IMR-90 (cell line): ENCODE data around the gene PIGU. TPM values are rescaled to one million over a fixed set of nuclear protein-coding genes. Genes with fewer than 3 reads are reported as not detected.
A peak's percentile ranks its signal among the peaks of the same experiment; 100 is the strongest.

Experiments used
- ATAC-seq: fragments of 200-7000 bp; cut with Tn5 transposase; 2 replicates; pipeline ENCODE4 v1.9.1; 2020; ENCODE audit warnings: low read depth, mild to moderate bottlenecking, moderate library complexity
- BruUV-seq: library from RNA; stranded (reverse); fragments of 400-500 nt; replicated peaks from 2 replicates; lab custom pipeline; 2021; lab: Mats Ljungman, UMichigan
- CTCF ChIA-PET: fragments of 300-600 bp; formaldehyde crosslinking; extraction: SDS; loops from one replicate; lab custom pipeline; 2021; ENCODE audit warnings: antibody characterized with exemption; lab: Yijun Ruan, JAX
- POLR2A ChIA-PET: fragments of 300-600 bp; sonication (Branson Sonifier 250); formaldehyde crosslinking; loops from one replicate; lab custom pipeline; 2022; ENCODE audit warnings: antibody characterized with exemption; ENCODE audit not compliant: unreplicated experiment; lab: Charles Lee
- DNase-seq: peaks from one replicate; pipeline ENCODE4 v3.0.0; 2013
- H2AFZ ChIP-seq: replicated peaks from 2 replicates; pipeline ENCODE3; 2013; ENCODE audit warnings: low read length, mild to moderate bottlenecking; ENCODE audit not compliant: poor library complexity
- H2AK5ac ChIP-seq: 2 replicates; pipeline ENCODE4 v1.6.1; 2013; ENCODE audit warnings: low read depth, low read length, inconsistent platforms
- H2AK9ac ChIP-seq: replicated peaks from 2 replicates; pipeline ENCODE3; 2013; ENCODE audit warnings: mild to moderate bottlenecking, low read depth, low read length, moderate library complexity; ENCODE audit not compliant: poor library complexity
- H2BK120ac ChIP-seq: 2 replicates; pipeline ENCODE4 v1.6.1; 2013; ENCODE audit warnings: low read depth, low read length, inconsistent platforms
- H2BK15ac ChIP-seq: 3 replicates; pipeline ENCODE4 v1.6.1; 2013; ENCODE audit warnings: low read depth, low read length, inconsistent platforms
- H2BK20ac ChIP-seq: 2 replicates; pipeline ENCODE4 v1.6.1; 2013; ENCODE audit warnings: low read depth, mild to moderate bottlenecking, inconsistent platforms, low read length, moderate library complexity
- H2BK5ac ChIP-seq: 2 replicates; pipeline ENCODE4 v1.6.1; 2013; ENCODE audit warnings: mild to moderate bottlenecking, low read depth, low read length, inconsistent platforms; ENCODE audit not compliant: poor library complexity, severe bottlenecking
- H3K14ac ChIP-seq: replicated peaks from 2 replicates; pipeline ENCODE4 v1.6.1; 2013; ENCODE audit warnings: low read depth, low read length, inconsistent platforms
- H3K18ac ChIP-seq: 2 replicates; pipeline ENCODE4 v1.6.1; 2013; ENCODE audit warnings: low read depth, low read length, control low read depth
- H3K23ac ChIP-seq: 2 replicates; pipeline ENCODE4 v1.6.1; 2013; ENCODE audit warnings: low read depth, low read length, inconsistent platforms
- H3K27ac ChIP-seq: 2 replicates; pipeline ENCODE4 v1.5.1; 2013; ENCODE audit warnings: mild to moderate bottlenecking, control low read depth, low read length; ENCODE audit not compliant: insufficient read depth
- H3K27me3 ChIP-seq: 2 replicates; pipeline ENCODE4 v1.6.1; 2013; ENCODE audit warnings: low read length; ENCODE audit not compliant: control insufficient read depth, insufficient read depth
- H3K36me3 ChIP-seq: 2 replicates; pipeline ENCODE4 v1.6.1; 2013; ENCODE audit warnings: low read length, mixed read lengths; ENCODE audit not compliant: control insufficient read depth, insufficient read depth
- H3K4ac ChIP-seq: 2 replicates; pipeline ENCODE4 v1.6.1; 2013; ENCODE audit warnings: low read depth, low read length, inconsistent platforms
- H3K4me1 ChIP-seq: 2 replicates; pipeline ENCODE4 v1.6.1; 2013; ENCODE audit warnings: low read length, mixed read lengths; ENCODE audit not compliant: control insufficient read depth, insufficient read depth
- H3K4me2 ChIP-seq: 2 replicates; pipeline ENCODE4 v1.6.1; 2013; ENCODE audit warnings: low read depth, mild to moderate bottlenecking, control low read depth, low read length, moderate library complexity
- H3K4me3 ChIP-seq: 2 replicates; pipeline ENCODE4 v1.5.1; 2013; ENCODE audit warnings: low read depth, mild to moderate bottlenecking, control low read depth, low read length, moderate library complexity; ENCODE audit not compliant: insufficient read depth
- H3K56ac ChIP-seq: 2 replicates; pipeline ENCODE4 v1.6.1; 2013; ENCODE audit warnings: low read length, inconsistent platforms; ENCODE audit not compliant: insufficient read depth; ENCODE audit errors: extremely low read depth
- H3K79me1 ChIP-seq, 2 experiments: 2 replicates each; pipeline ENCODE4 v1.6.1; 2013; ENCODE audit warnings: low read length in 2 of 2, inconsistent platforms in 1 of 2, low read depth in 1 of 2
- H3K9ac ChIP-seq: 2 replicates; pipeline ENCODE4 v1.6.1; 2013; ENCODE audit warnings: low read depth, low read length, control low read depth
- H3K9me1 ChIP-seq: 2 replicates; pipeline ENCODE4 v1.6.1; 2013; ENCODE audit warnings: low read length, inconsistent platforms; ENCODE audit not compliant: insufficient read depth
- H3K9me3 ChIP-seq: 2 replicates; pipeline ENCODE4 v1.6.1; 2013; ENCODE audit warnings: low read length; ENCODE audit not compliant: control insufficient read depth, insufficient read depth
- H4K20me1 ChIP-seq: 2 replicates; pipeline ENCODE4 v1.6.1; 2013; ENCODE audit warnings: low read length, inconsistent platforms; ENCODE audit not compliant: insufficient read depth
- H4K5ac ChIP-seq: 2 replicates; pipeline ENCODE4 v1.6.1; 2013; ENCODE audit warnings: mild to moderate bottlenecking, low read depth, low read length, control low read depth
- H4K8ac ChIP-seq, 2 experiments: 2 replicates each; pipeline ENCODE4 v1.6.1; 2013; ENCODE audit warnings: low read depth in 2 of 2, low read length in 2 of 2, control low read depth in 1 of 2, inconsistent platforms in 1 of 2
- H4K91ac ChIP-seq: 2 replicates; pipeline ENCODE4 v1.6.1; 2013; ENCODE audit warnings: low read depth, low read length, inconsistent platforms; ENCODE audit not compliant: insufficient read depth
- BHLHE40 ChIP-seq: fragments of 150-350 bp; IDR thresholded peaks from 2 replicates; pipeline ENCODE4 v1.6.1; 2016; ENCODE audit warnings: mild to moderate bottlenecking, low read depth, low read length
- CHD1 ChIP-seq: IDR thresholded peaks from 2 replicates; pipeline ENCODE4 v1.6.1; 2012; ENCODE audit warnings: low read depth, low read length, improper control_type of control experiment
- CTCF ChIP-seq: conservative IDR thresholded peaks from 2 replicates; pipeline ENCODE4 v1.5.1; 2012; ENCODE audit warnings: mild to moderate bottlenecking, low read depth, low read length, improper control_type of control experiment
- ELK1 ChIP-seq: fragments of 150-350 bp; IDR thresholded peaks from 2 replicates; pipeline ENCODE4 v1.6.1; 2016; ENCODE audit warnings: low read depth, mild to moderate bottlenecking, low read length, moderate library complexity, borderline replicate concordance
- FOS ChIP-seq: fragments of 150-350 bp; IDR thresholded peaks from 2 replicates; pipeline ENCODE4 v1.6.1; 2016; ENCODE audit warnings: low read depth, low read length
- MAFK ChIP-seq: IDR thresholded peaks from 2 replicates; pipeline ENCODE4 v1.6.1; 2012; ENCODE audit warnings: low read depth, low read length, improper control_type of control experiment
- MAZ ChIP-seq: IDR thresholded peaks from 2 replicates; pipeline ENCODE4 v1.6.1; 2012; ENCODE audit warnings: low read depth, mild to moderate bottlenecking, low read length, improper control_type of control experiment, moderate library complexity, borderline replicate concordance
- MXI1 ChIP-seq: IDR thresholded peaks from 2 replicates; pipeline ENCODE4 v1.6.1; 2012; ENCODE audit warnings: low read depth, mild to moderate bottlenecking, low read length, moderate library complexity, borderline replicate concordance
- POLR2A ChIP-seq: IDR thresholded peaks from 2 replicates; pipeline ENCODE4 v1.6.1; 2012; ENCODE audit warnings: mild to moderate bottlenecking, low read depth, low read length
- RAD21 ChIP-seq: IDR thresholded peaks from 2 replicates; pipeline ENCODE4 v1.6.1; 2012; ENCODE audit warnings: low read length, improper control_type of control experiment
- RCOR1 ChIP-seq: IDR thresholded peaks from 2 replicates; pipeline ENCODE4 v1.6.1; 2012; ENCODE audit warnings: mild to moderate bottlenecking, low read length, improper control_type of control experiment; ENCODE audit not compliant: insufficient replicate concordance
- RFX5 ChIP-seq: IDR thresholded peaks from 2 replicates; pipeline ENCODE4 v1.8.0; 2012; ENCODE audit warnings: low read depth, mild to moderate bottlenecking, low read length, moderate library complexity
- SMC3 ChIP-seq: fragments of 150-350 bp; IDR thresholded peaks from 2 replicates; pipeline ENCODE4 v1.6.1; 2016; ENCODE audit warnings: low read depth, mild to moderate bottlenecking, antibody characterized with exemption, low read length, moderate library complexity
- USF2 ChIP-seq: fragments of 150-350 bp; IDR thresholded peaks from 2 replicates; pipeline ENCODE4 v1.6.1; 2017; ENCODE audit warnings: mild to moderate bottlenecking, antibody characterized with exemption, low read length, low read depth
- WGBS, 2 experiments: methylation state at CpG; one replicate each; pipeline versions ENCODE4 v1.1.5 to v1.1.7; 2013; ENCODE audit warnings: missing lambda C conversion rate in 2 of 2; ENCODE audit not compliant: insufficient read length in 1 of 2; ENCODE audit errors: extremely low coverage in 2 of 2; 5-methylcytosine and 5-hydroxymethylcytosine counted together
- dilution Hi-C: fragments of 300-500 bp; cut with HindIII; formaldehyde crosslinking; loops from one replicate; pipeline ENCODE4 v1.14.3; 2018; ENCODE audit warnings: low sequenced_read_pairs; ENCODE audit not compliant: unreplicated experiment
- in situ Hi-C: fragments of 300-500 bp; cut with MboI; formaldehyde crosslinking; loops from 3 replicates; pipeline ENCODE4 v1.14.3; 2019; ENCODE audit warnings: low sequenced_read_pairs, inconsistent platforms, mixed read lengths
- intact Hi-C: fragments of 100-400 bp; cut with micrococcal nuclease; formaldehyde crosslinking; loops from 2 replicates; pipeline ENCODE4 v1.10.0; 2022
- polyA plus RNA-seq, 3 experiments: library from polyadenylated mRNA; depleted of rRNA; stranded (reverse); fragments of >200 nt; gene quantifications; 2 replicates each; pipeline ENCODE4 v1.2.3, GENCODE V29; 2012; ENCODE audit warnings: low replicate concordance in 1 of 3
- total RNA-seq: library from RNA; depleted of rRNA; stranded (reverse); fragments of >200 nt; gene quantifications from 2 replicates; pipeline ENCODE4 v1.2.3, GENCODE V29; 2012

The PIGU gene
- total and polyA plus RNA-seq, 2 of the 4 experiments (the other 2 are of a cell fraction), result 11.1 to 31.1 TPM

DNA sequence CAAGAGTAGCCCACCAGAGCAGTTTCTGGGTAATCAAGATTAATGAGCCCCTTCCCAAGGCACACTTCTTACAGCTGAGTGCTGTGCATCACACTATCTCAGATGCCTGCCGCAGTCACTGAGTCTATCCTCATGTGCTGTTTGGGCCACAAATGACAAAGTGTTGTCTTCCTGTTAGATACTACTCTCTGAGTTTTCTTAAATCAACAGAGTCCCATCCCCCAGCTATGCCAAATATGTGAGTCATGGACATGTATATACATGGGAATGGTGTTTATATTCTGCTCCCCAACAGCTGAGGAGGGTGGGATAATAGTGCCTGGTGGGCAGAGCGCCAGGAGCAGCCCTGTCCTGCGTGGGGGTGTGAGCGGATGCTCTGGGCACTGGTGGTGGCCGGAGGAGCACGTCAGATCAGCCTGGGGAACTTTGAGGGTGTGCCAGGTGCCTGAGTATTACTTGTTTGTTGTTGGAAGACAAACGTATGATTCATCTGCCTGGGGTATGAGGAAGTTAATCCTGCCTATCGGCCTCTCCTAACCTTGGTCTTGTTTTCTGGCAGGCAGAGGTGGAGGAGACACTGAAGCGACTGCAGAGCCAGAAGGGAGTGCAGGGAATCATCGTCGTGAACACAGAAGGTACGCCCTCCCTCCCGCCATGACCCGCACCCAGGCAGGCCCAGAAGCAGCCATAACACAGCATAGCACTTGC is 151.0 kb downstream of the PIGU start:
- Histone ChIP-seq H3K4me2 (peak overlapping the region; percentile 59), H2BK120ac (peak overlapping the region; percentile 95), H3K9me1 (peaks cover 61% of the 10 kb centered on the region), H2BK15ac (peak overlapping the region; percentile 98; the same call in 2 of the 3 replicates), H4K91ac (peak overlapping the region; percentile 97), H2AK9ac (peak overlapping the region; percentile 92), H3K36me3 (peaks cover 40% of the 10 kb centered on the region), H4K8ac (peak overlapping the region; percentile 25 to 81; a peak in 3 of 4 replicates), H2BK5ac (peak overlapping the region; percentile 92), H3K27ac (peak overlapping the region; percentile 87), H2BK20ac (peak overlapping the region; percentile 97), H3K79me1 (peaks cover 56 to 86% of the 10 kb centered on the region in 2 experiments), H4K5ac (peak overlapping the region; percentile 71), H2AK5ac (peak overlapping the region; percentile 93), H3K4me1 (peaks cover 46% of the 10 kb centered on the region), H3K4ac (peak overlapping the region; percentile 99), H3K9me3 (no peaks in the 10 kb centered on the region), H2AFZ (peak overlapping the region; percentile 1), H3K14ac (peak overlapping the region; percentile 97), H3K27me3 (no peaks in the 10 kb centered on the region), H3K4me3 (no peak overlapping the region), H4K20me1 (peaks cover 30% of the 10 kb centered on the region), H3K18ac (peak overlapping the region; percentile 78), H3K56ac (peak overlapping the region; percentile 75), H3K23ac (peak overlapping the region; percentile 92), H3K9ac (peak overlapping the region; percentile 46)
- in situ Hi-C loops, result no loop called here
- intact Hi-C loops, result no loop called here
- BruUV-seq, result no TSS peak
- dilution Hi-C loops, result no loop called here
- ChIA-PET POLR2A (no interaction called here), CTCF (interaction anchor here (0.5 to 2.1 kb wide), 4 partner anchors 8 to 213 kb away, joined by 3 to 12 read pairs (median 4); no protein-coding TSS in a partner anchor)
- peak; percentile 100 for DNase-seq
- ATAC-seq, result peak; percentile 83
- WGBS, 2 experiments, result 0% methylated on average over 4 of the region's 14 CpGs; no CpG with 5 or more reads in 1 of the 2 experiments
- peak; percentile 77 for TF ChIP-seq RFX5
- TF ChIP-seq MXI1, result peak; percentile 78
- peak; percentile 95 for TF ChIP-seq FOS
- no peak; the same call in none of the 2 replicates for TF ChIP-seq MAFK
- TF ChIP-seq USF2, result peak; percentile 7; the same call in 1 of the 2 replicates
- TF ChIP-seq RCOR1, result peak; percentile 99
- peak; percentile 89 for TF ChIP-seq BHLHE40
- TF ChIP-seq MAZ, result peak; percentile 91
- TF ChIP-seq ELK1, result no peak
- 0 out of 2 replicates have a peak, but pooled peaks have one; percentile 7 for TF ChIP-seq RAD21
- peak; percentile 54 for TF ChIP-seq POLR2A
- TF ChIP-seq CHD1, result no peak
- TF ChIP-seq CTCF, result no peak
- no peak for TF ChIP-seq SMC3
